ENCODE results near the gene CTRL. TPM values are rescaled to one million over a fixed set of nuclear protein-coding genes. Genes with fewer than 3 reads are reported as not detected.

CTRL gene
- total RNA-seq, 1 donor from 2014 or later, result 1.2 TPM

DNA sequence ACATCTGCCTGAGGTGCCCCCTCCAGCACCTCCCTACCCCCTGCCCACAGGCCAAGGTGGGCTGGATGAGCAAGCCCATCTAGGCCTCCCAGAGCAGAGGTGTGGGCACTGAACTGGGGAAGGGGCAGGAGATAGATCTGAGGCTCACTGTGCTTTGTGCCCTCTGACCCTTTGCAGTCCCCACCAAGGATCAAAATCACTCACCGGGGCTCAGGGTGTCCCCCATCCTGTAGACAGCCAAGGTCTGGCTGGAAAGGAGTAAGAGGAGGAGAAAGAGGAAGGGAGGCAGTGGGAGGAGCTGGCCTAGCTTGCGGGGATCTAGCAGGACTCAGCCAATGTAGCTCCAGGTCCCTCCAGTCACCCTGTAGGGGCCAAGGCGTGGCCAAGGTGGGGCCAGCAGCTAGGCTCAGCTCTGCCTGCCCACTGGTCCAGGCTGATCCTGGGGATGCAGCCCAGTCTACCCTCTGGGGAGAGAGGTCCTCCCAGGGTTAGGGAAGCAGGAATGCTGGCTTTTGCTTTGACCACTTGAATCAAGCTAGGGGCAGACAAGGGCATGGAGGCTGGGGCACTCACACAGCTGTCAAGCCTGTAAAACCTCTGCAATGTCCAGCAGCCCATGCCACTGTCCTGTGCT, 35.0 kb upstream of the CTRL start:
- Mint-ChIP-seq H3K4me1 (ENCODE audit: low read depth, unreplicated experiment) (peaks cover 24% of the 10 kb centered on the region), H3K36me3 (ENCODE audit: low read depth, unreplicated experiment) (peaks cover 14% of the 10 kb centered on the region), H3K27me3 (ENCODE audit: low read depth, unreplicated experiment) (peaks cover 7% of the 10 kb centered on the region), H3K27ac (ENCODE audit: unreplicated experiment) (peak overlapping the region; percentile 99), H3K9me3 (ENCODE audit: unreplicated experiment) (no peaks in the 10 kb centered on the region), H3K4me3 (ENCODE audit: unreplicated experiment) (peak overlapping the region; percentile 99)
- peaks cover 66% of the 10 kb centered on the region for H3K79me2 ChIP-seq (ENCODE audit: insufficient read depth, low read length)
- FAIRE-seq (no peak), DNase-seq (ENCODE audit: low read depth) (peak; percentile 42)
- no peaks in the 10 kb centered on the region for H3K27me3 ChIP-seq (ENCODE audit: insufficient read depth, low read length)
- no peaks in the 10 kb centered on the region for H3K9me3 ChIP-seq (ENCODE audit: insufficient read depth, low read depth, low read length)
- peaks cover 41% of the 10 kb centered on the region for H3K4me1 ChIP-seq (ENCODE audit: insufficient read depth, low read length)
- H3K9ac ChIP-seq (ENCODE audit: low read length), result peak overlapping the region; percentile 100
- peaks cover 62% of the 10 kb centered on the region for H4K20me1 ChIP-seq (ENCODE audit: insufficient read depth, low read length)
- peak overlapping the region; percentile 100 for H3K4me3 ChIP-seq (ENCODE audit: insufficient read depth, low read depth, low read length)
- H3K27ac ChIP-seq (ENCODE audit: low read depth, low read length), result peak overlapping the region; percentile 92
- no peak overlapping the region for H2AFZ ChIP-seq (ENCODE audit: low read depth, low read length)
- H3K36me3 ChIP-seq (ENCODE audit: insufficient read depth, low read length), result peaks cover 9% of the 10 kb centered on the region
- H3K4me2 ChIP-seq (ENCODE audit: low read length), result peak overlapping the region; percentile 100
- TF ChIP-seq, protein P1, sequence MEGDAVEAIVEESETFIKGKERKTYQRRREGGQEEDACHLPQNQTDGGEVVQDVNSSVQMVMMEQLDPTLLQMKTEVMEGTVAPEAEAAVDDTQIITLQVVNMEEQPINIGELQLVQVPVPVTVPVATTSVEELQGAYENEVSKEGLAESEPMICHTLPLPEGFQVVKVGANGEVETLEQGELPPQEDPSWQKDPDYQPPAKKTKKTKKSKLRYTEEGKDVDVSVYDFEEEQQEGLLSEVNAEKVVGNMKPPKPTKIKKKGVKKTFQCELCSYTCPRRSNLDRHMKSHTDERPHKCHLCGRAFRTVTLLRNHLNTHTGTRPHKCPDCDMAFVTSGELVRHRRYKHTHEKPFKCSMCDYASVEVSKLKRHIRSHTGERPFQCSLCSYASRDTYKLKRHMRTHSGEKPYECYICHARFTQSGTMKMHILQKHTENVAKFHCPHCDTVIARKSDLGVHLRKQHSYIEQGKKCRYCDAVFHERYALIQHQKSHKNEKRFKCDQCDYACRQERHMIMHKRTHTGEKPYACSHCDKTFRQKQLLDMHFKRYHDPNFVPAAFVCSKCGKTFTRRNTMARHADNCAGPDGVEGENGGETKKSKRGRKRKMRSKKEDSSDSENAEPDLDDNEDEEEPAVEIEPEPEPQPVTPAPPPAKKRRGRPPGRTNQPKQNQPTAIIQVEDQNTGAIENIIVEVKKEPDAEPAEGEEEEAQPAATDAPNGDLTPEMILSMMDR (IDR thresholded peaks at IDR 0.05; ENCODE audit: insufficient read depth, low read depth, low read length), result no peak
- no peak for TF ChIP-seq EZH2 (IDR thresholded peaks at IDR 0.05; ENCODE audit: insufficient read depth, low read length)

DNA sequence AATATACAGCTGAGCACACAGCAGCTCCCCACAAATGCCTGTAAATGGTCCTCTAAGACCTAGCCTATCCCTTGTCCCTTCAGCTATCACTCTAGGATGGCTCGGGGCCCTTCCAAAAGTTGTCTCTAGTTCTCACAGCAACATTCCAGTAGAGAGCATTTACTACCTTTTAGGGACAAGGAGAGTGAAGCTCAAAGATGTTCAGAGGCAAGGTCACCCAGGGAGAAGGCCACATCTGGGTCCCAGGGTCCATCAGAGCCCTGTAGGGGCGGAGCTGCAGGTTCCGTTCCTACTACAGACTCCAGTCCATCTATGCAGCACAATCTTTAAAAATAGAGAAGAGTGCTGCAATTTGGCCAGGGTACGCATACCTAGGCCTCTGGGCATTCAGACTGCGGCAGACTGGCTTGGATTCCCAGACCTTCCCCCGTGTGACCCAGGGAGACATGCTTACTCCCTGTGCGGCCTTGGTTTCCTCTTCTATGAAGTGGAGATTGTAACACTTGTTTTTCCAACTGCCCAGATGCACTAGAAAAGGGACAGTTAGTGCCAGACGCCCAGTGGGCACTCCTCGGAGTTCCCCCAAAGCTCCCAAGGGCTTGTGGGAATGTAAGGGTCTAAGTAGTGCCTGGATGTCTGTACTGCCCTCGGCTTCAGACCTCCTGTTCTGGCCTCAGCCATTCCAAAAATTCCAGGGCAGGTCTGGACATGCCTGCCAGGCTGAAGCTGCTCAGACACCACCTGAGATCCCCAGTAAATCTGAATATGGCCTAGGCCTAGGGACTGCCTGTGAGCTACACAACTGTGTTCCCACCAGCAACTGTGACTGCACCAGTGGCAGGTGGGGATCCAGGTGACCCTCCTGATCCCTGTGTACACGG, 34.2 kb upstream of the CTRL start:
- H3K4me2 ChIP-seq (ENCODE audit: low read length), result peak overlapping the region; percentile 100
- H3K4me1 ChIP-seq (ENCODE audit: insufficient read depth, low read length), result peaks cover 41% of the 10 kb centered on the region
- H3K27me3 ChIP-seq (ENCODE audit: insufficient read depth, low read length), result no peaks in the 10 kb centered on the region
- H3K9me3 ChIP-seq (ENCODE audit: insufficient read depth, low read depth, low read length), result no peaks in the 10 kb centered on the region
- H2AFZ ChIP-seq (ENCODE audit: low read depth, low read length), result no peak overlapping the region
- H3K27me3 Mint-ChIP-seq (ENCODE audit: low read depth, unreplicated experiment), result peaks cover 7% of the 10 kb centered on the region
- H3K9ac ChIP-seq (ENCODE audit: low read length), result peak overlapping the region; percentile 100
- H3K27ac ChIP-seq (ENCODE audit: low read depth, low read length), result peak overlapping the region; percentile 92
- TF ChIP-seq, protein P1 (IDR thresholded peaks at IDR 0.05; ENCODE audit: insufficient read depth, low read depth, low read length), result no peak
- no peak for TF ChIP-seq EZH2 (IDR thresholded peaks at IDR 0.05; ENCODE audit: insufficient read depth, low read length)
- peaks cover 70% of the 10 kb centered on the region for H4K20me1 ChIP-seq (ENCODE audit: insufficient read depth, low read length)
- H3K4me1 Mint-ChIP-seq (ENCODE audit: low read depth, unreplicated experiment), result peaks cover 24% of the 10 kb centered on the region
- peaks cover 17% of the 10 kb centered on the region for H3K36me3 ChIP-seq (ENCODE audit: insufficient read depth, low read length)
- H3K9me3 Mint-ChIP-seq (ENCODE audit: unreplicated experiment), result no peaks in the 10 kb centered on the region
- peaks cover 14% of the 10 kb centered on the region for H3K36me3 Mint-ChIP-seq (ENCODE audit: low read depth, unreplicated experiment)
- FAIRE-seq (no peak), DNase-seq (ENCODE audit: low read depth) (no peak)
- H3K4me3 ChIP-seq (ENCODE audit: insufficient read depth, low read depth, low read length), result peak overlapping the region; percentile 100
- peaks cover 73% of the 10 kb centered on the region for H3K79me2 ChIP-seq (ENCODE audit: insufficient read depth, low read length)
- H3K27ac Mint-ChIP-seq (ENCODE audit: unreplicated experiment), result peak overlapping the region; percentile 99
- peak overlapping the region; percentile 99 for H3K4me3 Mint-ChIP-seq (ENCODE audit: unreplicated experiment)

Data from astrocyte (in vitro differentiated cells and primary cell).